ENCODE measurements around the gene NSMCE3.

DNA sequence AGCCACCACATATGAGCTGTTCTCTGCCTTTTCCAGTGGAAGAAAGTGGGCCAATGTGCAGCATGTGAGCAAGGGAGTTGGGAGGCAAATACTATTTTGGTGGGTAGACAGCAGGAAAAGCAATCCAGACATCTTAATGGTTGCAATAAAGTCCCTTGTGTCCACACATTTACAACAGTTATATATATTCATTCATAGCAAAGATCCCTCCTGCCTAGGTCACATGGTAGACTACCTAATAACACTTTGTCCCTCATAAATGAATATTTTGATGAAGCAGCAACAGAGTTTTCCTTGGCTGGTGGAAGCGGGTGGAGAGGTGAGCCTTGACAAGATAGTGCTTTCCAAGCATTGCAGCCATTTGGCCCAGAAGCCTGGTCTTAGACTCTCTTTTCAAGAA lies 6.2 kb upstream of the NSMCE3 start:
- no peak for TF ChIP-seq POLR2A (IDR thresholded peaks at IDR 0.05)
- TF ChIP-seq, protein P1, sequence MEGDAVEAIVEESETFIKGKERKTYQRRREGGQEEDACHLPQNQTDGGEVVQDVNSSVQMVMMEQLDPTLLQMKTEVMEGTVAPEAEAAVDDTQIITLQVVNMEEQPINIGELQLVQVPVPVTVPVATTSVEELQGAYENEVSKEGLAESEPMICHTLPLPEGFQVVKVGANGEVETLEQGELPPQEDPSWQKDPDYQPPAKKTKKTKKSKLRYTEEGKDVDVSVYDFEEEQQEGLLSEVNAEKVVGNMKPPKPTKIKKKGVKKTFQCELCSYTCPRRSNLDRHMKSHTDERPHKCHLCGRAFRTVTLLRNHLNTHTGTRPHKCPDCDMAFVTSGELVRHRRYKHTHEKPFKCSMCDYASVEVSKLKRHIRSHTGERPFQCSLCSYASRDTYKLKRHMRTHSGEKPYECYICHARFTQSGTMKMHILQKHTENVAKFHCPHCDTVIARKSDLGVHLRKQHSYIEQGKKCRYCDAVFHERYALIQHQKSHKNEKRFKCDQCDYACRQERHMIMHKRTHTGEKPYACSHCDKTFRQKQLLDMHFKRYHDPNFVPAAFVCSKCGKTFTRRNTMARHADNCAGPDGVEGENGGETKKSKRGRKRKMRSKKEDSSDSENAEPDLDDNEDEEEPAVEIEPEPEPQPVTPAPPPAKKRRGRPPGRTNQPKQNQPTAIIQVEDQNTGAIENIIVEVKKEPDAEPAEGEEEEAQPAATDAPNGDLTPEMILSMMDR (IDR thresholded peaks at IDR 0.05): no peak

All from adrenal gland (tissue), 5 donors.